KOPT-K1 (cell line): Measurements from ENCODE around the gene BABAM2.
"Not testable (repeated sequence)": the region's sequence is repeated elsewhere in the genome, so short reads cannot be mapped to it uniquely, and the experiment has no call there.

Experiments
- H3K27ac ChIP-seq: fragments of 200-600 bp; sonication (generic); 2 replicates; pipeline ENCODE4 v1.5.1; 2016; ENCODE audit warnings: antibody characterized with exemption, mild to moderate bottlenecking, low read depth, low read length; ENCODE audit not compliant: poor library complexity, severe bottlenecking
- H3K36me3 ChIP-seq: fragments of 200-600 bp; sonication (generic); 2 replicates; pipeline ENCODE4 v1.5.1; 2017; ENCODE audit warnings: antibody characterized with exemption, mild to moderate bottlenecking, low read length, moderate library complexity; ENCODE audit not compliant: insufficient read depth
- H3K9me3 ChIP-seq: fragments of 200-600 bp; sonication (generic); 2 replicates; pipeline ENCODE4 v1.5.1; 2017; ENCODE audit warnings: antibody characterized with exemption, low read length, mild to moderate bottlenecking; ENCODE audit not compliant: insufficient read depth, poor library complexity, severe bottlenecking

Gene BABAM2

DNA sequence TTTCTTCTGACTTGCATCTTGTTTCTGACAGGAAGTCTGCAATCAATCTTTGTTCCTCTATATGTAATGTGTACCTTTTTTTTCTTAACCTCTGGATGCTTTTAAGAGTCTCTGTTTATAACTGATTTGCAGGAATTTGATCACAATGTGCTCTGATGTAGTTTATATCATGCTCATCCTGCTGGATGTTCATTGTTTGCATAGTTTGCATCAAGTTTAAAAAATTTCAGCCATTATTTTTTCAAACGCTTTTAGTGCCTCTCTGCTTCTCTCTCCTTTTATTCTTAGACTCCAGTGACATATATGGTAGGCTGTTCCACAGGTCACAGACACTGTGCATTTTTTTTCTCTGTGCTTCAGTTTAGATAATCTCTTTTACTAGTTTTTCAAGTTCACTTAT, 24.3 kb upstream of the BABAM2 start:
- no peak overlapping the region for H3K27ac ChIP-seq
- no peaks in the 10 kb centered on the region for H3K36me3 ChIP-seq
- H3K9me3 ChIP-seq: no peaks in the 10 kb centered on the region

- Histone ChIP-seq H3K27ac (no peak overlapping the region), H3K9me3 (no peaks in the 10 kb centered on the region), H3K36me3 (no peaks in the 10 kb centered on the region)
Observed at GRCh38 chr2:27869763-27870162, 20.8 kb upstream of the BABAM2 start.

GRCh38 chr2:27870724-27871123, 19.8 kb upstream of the BABAM2 start:
- Histone ChIP-seq H3K27ac (no peak overlapping the region), H3K36me3 (no peaks in the 10 kb centered on the region), H3K9me3 (no peaks in the 10 kb centered on the region)

DNA sequence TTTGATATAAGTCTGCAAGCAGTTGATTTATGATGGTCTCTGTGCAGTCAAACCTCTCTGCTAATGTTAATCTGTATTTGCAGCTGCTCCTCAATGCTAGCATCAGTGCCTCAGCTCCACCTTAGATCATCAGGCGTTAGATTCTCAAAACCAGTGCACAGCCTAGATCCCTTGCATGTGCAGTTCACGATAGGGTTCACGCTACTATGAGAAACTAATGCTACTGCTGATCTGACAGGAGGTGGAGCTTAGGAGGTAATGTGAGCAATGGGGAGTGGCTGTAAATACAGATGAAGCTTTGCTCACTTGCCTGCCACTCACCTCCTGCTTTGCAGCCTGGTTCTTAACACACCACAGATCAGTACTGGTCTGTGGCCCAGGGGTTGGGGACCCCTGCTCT, 18.7 kb upstream of the BABAM2 start:
- no peaks in the 10 kb centered on the region for H3K9me3 ChIP-seq
- no peak overlapping the region for H3K27ac ChIP-seq
- H3K36me3 ChIP-seq: no peaks in the 10 kb centered on the region

GRCh38 chr2:27873091-27873490, 17.4 kb upstream of the BABAM2 start:
- Histone ChIP-seq H3K27ac (no peak overlapping the region), H3K36me3 (no peaks in the 10 kb centered on the region), H3K9me3 (no peaks in the 10 kb centered on the region)

DNA sequence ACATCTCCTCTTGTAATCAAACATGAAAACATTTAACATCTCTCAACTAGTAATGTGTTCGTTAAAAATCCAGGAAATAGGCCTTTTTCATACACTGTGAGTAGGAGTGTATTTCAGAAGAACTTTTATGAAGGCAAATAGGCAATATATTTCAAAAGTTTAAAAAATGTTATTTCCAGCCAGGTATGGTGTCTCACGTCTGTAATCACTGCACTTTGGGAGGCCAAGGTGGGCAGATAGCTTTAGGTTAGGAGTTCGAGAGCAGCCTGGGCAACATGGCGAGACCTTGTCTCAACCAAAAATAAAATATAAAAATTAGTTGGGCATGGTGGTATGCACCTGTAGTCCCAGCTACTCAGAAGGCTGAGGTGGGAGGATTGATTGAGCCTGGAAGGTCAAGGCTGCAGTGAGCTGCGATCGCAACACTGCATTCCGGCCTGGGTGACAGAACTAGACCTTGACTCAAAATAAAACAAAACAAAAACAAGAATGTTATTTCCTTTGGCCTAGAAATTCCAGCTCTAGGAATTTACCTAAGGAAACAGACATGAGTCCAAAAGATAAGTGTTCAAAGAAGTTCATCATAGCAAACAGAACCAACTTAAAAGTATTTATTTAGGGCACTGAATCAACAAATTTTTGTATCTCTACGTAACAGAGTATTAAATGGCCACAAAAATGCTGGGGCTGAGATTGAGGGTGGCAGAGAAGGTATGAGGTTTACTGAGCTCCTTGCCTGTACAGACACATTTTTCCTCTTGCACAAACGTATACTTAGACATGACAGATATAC, 15.2 kb upstream of the BABAM2 start:
- no peaks in the 10 kb centered on the region for H3K36me3 ChIP-seq
- no peak overlapping the region for H3K27ac ChIP-seq
- no peaks in the 10 kb centered on the region for H3K9me3 ChIP-seq

DNA sequence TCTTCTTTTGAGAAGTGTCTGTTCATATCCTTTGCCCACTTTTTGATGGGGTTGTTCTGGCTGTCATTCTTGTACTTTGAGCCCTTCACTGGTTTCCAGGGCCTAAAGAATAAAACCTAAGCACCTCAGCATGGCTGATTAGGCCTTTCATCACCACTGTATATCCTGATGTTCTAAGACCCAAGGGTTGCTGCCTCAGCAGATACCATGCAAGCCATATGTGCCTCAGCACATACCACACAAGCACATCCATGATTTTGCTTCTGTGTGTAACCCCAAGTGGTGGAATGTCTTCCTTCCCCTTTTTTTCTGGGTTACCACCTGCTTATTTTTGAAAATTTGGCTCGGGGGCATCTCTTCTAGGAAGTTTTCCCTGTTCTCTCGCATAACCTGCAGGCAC, 11.7 kb upstream of the BABAM2 start:
- no peaks in the 10 kb centered on the region for H3K9me3 ChIP-seq
- no peak overlapping the region for H3K27ac ChIP-seq

GRCh38 chr2:27881815-27882583, 8.5 kb upstream of the BABAM2 start:
- not testable (repeated sequence) for H3K27ac ChIP-seq, H3K9me3 ChIP-seq, H3K36me3 ChIP-seq

More for the DNA sequence above, 11.7 kb upstream of the BABAM2 start:
- no peaks in the 10 kb centered on the region for H3K36me3 ChIP-seq

DNA sequence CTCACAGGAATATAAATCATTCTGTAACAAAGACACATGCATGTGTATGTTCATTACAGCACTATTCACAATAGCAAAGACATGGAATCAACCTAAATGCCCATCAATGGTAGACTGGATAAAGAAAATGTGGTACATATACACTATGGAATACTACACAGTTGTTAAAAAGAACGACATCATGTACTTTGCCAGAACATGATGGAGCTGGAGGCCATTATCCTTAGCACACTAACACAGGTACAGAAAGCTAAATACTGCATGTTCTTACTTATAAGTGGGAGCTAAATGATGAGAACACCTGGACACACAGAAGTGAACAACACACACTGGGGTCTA, 8.0 kb upstream of the BABAM2 start:
- H3K27ac ChIP-seq, H3K36me3 ChIP-seq, H3K9me3 ChIP-seq: not testable (repeated sequence)

- Histone ChIP-seq H3K27ac (no peak overlapping the region), H3K9me3 (no peaks in the 10 kb centered on the region)
Observed at GRCh38 chr2:27884601-27885000, 5.9 kb upstream of the BABAM2 start.

DNA sequence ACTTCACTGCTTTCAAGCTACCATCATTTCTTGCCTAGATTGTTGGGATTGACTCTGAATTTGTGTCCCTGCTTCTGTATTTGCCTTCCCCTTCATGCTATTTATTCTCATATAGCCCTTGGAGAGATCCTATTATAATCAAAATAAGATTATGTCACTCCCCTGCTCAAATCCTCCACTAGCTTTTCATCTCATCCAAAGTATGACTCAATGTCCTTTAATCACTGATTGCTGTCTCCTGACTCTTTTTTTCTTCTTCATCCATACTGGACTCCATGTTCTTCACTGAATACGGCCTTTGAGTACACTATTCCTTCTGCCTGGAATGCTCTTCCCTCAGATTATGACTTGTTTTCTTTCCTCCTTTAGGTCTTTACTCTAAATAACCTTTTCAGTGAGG, 5.3 kb upstream of the BABAM2 start:
- H3K9me3 ChIP-seq: no peaks in the 10 kb centered on the region
- no peak overlapping the region for H3K27ac ChIP-seq
- no peaks in the 10 kb centered on the region for H3K36me3 ChIP-seq

More at GRCh38 chr2:27884601-27885000, 5.9 kb upstream of the BABAM2 start:
- no peaks in the 10 kb centered on the region for H3K36me3 ChIP-seq

- no peaks in the 10 kb centered on the region for H3K9me3 ChIP-seq
- H3K27ac ChIP-seq: no peak overlapping the region
- H3K36me3 ChIP-seq: no peaks in the 10 kb centered on the region
Observed at GRCh38 chr2:27885661-27886060, 4.9 kb upstream of the BABAM2 start.

DNA sequence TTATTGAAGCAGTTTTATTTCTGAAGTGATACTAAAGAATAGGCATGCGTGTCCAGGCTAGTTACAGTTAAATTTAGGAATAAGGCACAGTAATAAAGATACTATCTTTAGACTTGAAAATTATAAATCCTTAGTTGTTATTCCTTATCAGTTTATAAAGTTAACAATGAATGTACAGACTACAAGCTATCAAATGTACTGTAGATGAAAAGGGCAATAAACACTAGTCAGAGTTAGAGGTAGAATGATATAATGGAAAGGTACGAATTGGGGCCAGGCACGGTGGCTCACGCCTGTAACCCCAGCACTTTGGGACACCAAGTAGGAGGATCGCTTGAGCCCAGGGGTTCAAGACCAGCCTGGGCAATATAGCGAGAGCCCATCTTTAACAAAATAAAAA, 4.2 kb upstream of the BABAM2 start:
- Histone ChIP-seq H3K9me3 (no peaks in the 10 kb centered on the region), H3K36me3 (no peaks in the 10 kb centered on the region), H3K27ac (no peak overlapping the region)

DNA sequence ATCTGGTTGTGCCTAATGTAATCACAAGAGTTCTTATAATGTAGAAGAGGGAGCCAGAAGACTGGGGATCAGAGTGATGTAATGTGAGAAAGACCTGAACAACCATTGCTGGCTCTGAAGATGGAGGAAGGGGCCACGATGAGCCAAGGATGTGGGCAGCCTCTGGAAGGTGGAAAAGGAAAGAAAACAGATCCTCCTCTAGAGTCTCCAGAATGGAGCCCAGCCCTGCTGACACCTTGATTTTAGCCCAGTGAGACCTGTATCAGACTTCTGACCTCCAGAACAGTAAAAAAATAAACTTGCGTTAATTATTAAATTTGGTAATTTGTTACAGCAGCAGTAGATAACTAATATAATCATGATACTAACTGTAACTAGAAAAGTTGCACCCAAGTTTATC, 3.4 kb upstream of the BABAM2 start:
- H3K9me3 ChIP-seq: no peaks in the 10 kb centered on the region
- no peaks in the 10 kb centered on the region for H3K36me3 ChIP-seq
- H3K27ac ChIP-seq: no peak overlapping the region

DNA sequence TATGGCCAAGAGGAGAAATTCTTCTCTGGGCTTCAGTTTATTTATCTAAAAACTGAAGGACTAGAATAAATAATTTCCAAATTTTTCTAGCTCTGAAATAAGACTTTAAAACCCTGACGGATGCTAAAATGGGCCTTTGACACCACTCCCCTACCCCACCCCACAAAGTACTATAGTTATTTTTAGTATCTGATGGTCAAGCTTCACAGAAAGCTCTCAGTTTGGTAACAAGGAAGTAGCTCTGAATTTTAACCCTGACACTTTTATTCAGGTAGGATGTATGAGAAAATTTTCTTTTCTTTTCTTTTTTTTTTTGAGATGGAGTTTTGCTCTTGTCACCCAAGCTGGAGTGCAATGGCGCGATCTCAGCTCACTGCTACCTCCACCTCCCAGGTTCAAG, 2.7 kb upstream of the BABAM2 start:
- H3K27ac ChIP-seq: no peak overlapping the region
- H3K36me3 ChIP-seq: no peaks in the 10 kb centered on the region
- no peaks in the 10 kb centered on the region for H3K9me3 ChIP-seq

DNA sequence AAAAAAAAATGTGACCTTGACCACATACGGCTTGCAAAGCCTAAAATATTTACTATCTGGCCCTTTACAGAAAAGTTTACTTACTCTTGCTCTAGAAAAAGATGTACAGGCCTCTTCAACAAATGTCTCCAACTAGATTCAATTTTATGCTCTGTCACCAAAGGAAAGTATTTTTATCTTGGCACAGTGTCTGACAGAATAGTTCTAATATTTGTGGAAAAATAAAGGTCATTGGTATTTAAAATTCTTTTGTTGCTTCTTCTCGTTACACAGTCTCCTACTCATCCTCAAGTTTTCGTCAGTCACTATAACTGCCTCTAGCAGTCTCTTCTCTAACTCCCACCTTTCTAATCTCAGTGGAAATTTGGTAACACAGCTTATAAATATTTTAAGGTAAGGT, 1.7 kb upstream of the BABAM2 start:
- Histone ChIP-seq H3K27ac (no peak overlapping the region), H3K9me3 (no peaks in the 10 kb centered on the region), H3K36me3 (no peaks in the 10 kb centered on the region)
